Astrocyte (in vitro differentiated cells and primary cell): Measurements from ENCODE around the gene ZCCHC3. TPM values are rescaled to one million over a fixed set of nuclear protein-coding genes. Genes with fewer than 3 reads are reported as not detected.

Source experiments
- DNase-seq: peaks from one replicate; pipeline ENCODE4 v3.0.0-alpha.2; 2010; ENCODE audit warnings: low read depth
- FAIRE-seq: peaks from 2 replicates; lab custom pipeline; 2011; peaks lifted over from hg19 to GRCh38; lab: Jason Lieb, UNC
- H2AFZ ChIP-seq: 2 replicates; pipeline ENCODE4 v1.6.0; 2012; ENCODE audit warnings: low read depth, low read length, inconsistent platforms
- H3K27ac ChIP-seq: 2 replicates; pipeline ENCODE4 v1.5.1; 2011; ENCODE audit warnings: low read depth, low read length, inconsistent platforms
- H3K27me3 ChIP-seq: 2 replicates; pipeline ENCODE4 v1.6.0; 2011; ENCODE audit warnings: low read length, inconsistent platforms; ENCODE audit not compliant: insufficient read depth
- H3K36me3 ChIP-seq: 2 replicates; pipeline ENCODE4 v1.5.1; 2011; ENCODE audit warnings: low read length, inconsistent platforms; ENCODE audit not compliant: insufficient read depth
- H3K4me1 ChIP-seq: 2 replicates; pipeline ENCODE4 v1.5.1; 2011; ENCODE audit warnings: low read length, inconsistent platforms; ENCODE audit not compliant: insufficient read depth
- H3K4me2 ChIP-seq: 2 replicates; pipeline ENCODE4 v1.6.0; 2012; ENCODE audit warnings: low read length, inconsistent platforms
- H3K4me3 ChIP-seq: 2 replicates; pipeline ENCODE4 v1.5.1; 2011; ENCODE audit warnings: low read depth, mild to moderate bottlenecking, low read length, inconsistent platforms; ENCODE audit not compliant: insufficient read depth
- H3K79me2 ChIP-seq: 2 replicates; pipeline ENCODE4 v1.6.0; 2012; ENCODE audit warnings: mild to moderate bottlenecking, low read length, inconsistent platforms; ENCODE audit not compliant: insufficient read depth
- H3K9ac ChIP-seq: 2 replicates; pipeline ENCODE4 v1.6.0; 2012; ENCODE audit warnings: mild to moderate bottlenecking, low read length, inconsistent platforms
- H3K9me3 ChIP-seq: 2 replicates; pipeline ENCODE4 v1.5.1; 2012; ENCODE audit warnings: low read depth, mild to moderate bottlenecking, low read length, inconsistent platforms; ENCODE audit not compliant: insufficient read depth
- H4K20me1 ChIP-seq: 2 replicates; pipeline ENCODE4 v1.6.0; 2012; ENCODE audit warnings: low read length, inconsistent platforms; ENCODE audit not compliant: insufficient read depth
- H3K27ac Mint-ChIP-seq: one replicate; pipeline ENCODE4 v1.8.0; 2021; ENCODE audit warnings: mild to moderate bottlenecking, mixed read lengths; ENCODE audit not compliant: unreplicated experiment
- H3K27me3 Mint-ChIP-seq: one replicate; pipeline ENCODE4 v1.8.0; 2021; ENCODE audit warnings: low read depth, mixed read lengths; ENCODE audit not compliant: unreplicated experiment
- H3K36me3 Mint-ChIP-seq: one replicate; pipeline ENCODE4 v1.8.0; 2021; ENCODE audit warnings: low read depth, mixed read lengths; ENCODE audit not compliant: unreplicated experiment
- H3K4me1 Mint-ChIP-seq: one replicate; pipeline ENCODE4 v1.8.0; 2021; ENCODE audit warnings: low read depth, mixed read lengths; ENCODE audit not compliant: unreplicated experiment
- H3K4me3 Mint-ChIP-seq: one replicate; pipeline ENCODE4 v1.8.0; 2021; ENCODE audit warnings: mild to moderate bottlenecking, moderate library complexity, mixed read lengths; ENCODE audit not compliant: unreplicated experiment
- H3K9me3 Mint-ChIP-seq: one replicate; pipeline ENCODE4 v1.8.0; 2021; ENCODE audit warnings: mild to moderate bottlenecking, mixed read lengths; ENCODE audit not compliant: unreplicated experiment
- EZH2 ChIP-seq: IDR thresholded peaks from 2 replicates; pipeline ENCODE4 v1.6.1; 2012; ENCODE audit warnings: mild to moderate bottlenecking, low read length, inconsistent platforms; ENCODE audit not compliant: insufficient read depth
- total RNA-seq: library from RNA; stranded (reverse); gene quantifications from 2 replicates; pipeline ENCODE4 v1.2.1, GENCODE V29; 2021
- TF ChIP-seq, protein P1 (sequence below): IDR thresholded peaks from 2 replicates; pipeline ENCODE4 v1.5.1; 2011; ENCODE audit warnings: low read depth, mild to moderate bottlenecking, inconsistent platforms, low read length, moderate library complexity; ENCODE audit not compliant: insufficient read depth

The ZCCHC3 gene
- total RNA-seq, 1 donor from 2014 or later, result 18.6 TPM

GRCh38 chr20:313402-313801 is 16.0 kb downstream of the ZCCHC3 start:
- TF ChIP-seq, protein P1, sequence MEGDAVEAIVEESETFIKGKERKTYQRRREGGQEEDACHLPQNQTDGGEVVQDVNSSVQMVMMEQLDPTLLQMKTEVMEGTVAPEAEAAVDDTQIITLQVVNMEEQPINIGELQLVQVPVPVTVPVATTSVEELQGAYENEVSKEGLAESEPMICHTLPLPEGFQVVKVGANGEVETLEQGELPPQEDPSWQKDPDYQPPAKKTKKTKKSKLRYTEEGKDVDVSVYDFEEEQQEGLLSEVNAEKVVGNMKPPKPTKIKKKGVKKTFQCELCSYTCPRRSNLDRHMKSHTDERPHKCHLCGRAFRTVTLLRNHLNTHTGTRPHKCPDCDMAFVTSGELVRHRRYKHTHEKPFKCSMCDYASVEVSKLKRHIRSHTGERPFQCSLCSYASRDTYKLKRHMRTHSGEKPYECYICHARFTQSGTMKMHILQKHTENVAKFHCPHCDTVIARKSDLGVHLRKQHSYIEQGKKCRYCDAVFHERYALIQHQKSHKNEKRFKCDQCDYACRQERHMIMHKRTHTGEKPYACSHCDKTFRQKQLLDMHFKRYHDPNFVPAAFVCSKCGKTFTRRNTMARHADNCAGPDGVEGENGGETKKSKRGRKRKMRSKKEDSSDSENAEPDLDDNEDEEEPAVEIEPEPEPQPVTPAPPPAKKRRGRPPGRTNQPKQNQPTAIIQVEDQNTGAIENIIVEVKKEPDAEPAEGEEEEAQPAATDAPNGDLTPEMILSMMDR, result no peak
- TF ChIP-seq EZH2, result no peak
- Mint-ChIP-seq H3K4me3 (no peak overlapping the region), H3K27me3 (no peaks in the 10 kb centered on the region), H3K27ac (no peak overlapping the region), H3K4me1 (peaks cover 8% of the 10 kb centered on the region), H3K36me3 (peaks cover 3% of the 10 kb centered on the region), H3K9me3 (no peaks in the 10 kb centered on the region)
- Histone ChIP-seq H3K4me1 (peaks cover 21% of the 10 kb centered on the region), H4K20me1 (no peaks in the 10 kb centered on the region), H3K27me3 (no peaks in the 10 kb centered on the region), H3K4me3 (no peak overlapping the region), H3K4me2 (peak overlapping the region; percentile 5), H3K36me3 (no peaks in the 10 kb centered on the region), H3K9ac (no peak overlapping the region), H3K79me2 (no peaks in the 10 kb centered on the region), H3K27ac (no peak overlapping the region), H3K9me3 (no peaks in the 10 kb centered on the region), H2AFZ (no peak overlapping the region)
- DNase-seq (no peak), FAIRE-seq (no peak)

DNA sequence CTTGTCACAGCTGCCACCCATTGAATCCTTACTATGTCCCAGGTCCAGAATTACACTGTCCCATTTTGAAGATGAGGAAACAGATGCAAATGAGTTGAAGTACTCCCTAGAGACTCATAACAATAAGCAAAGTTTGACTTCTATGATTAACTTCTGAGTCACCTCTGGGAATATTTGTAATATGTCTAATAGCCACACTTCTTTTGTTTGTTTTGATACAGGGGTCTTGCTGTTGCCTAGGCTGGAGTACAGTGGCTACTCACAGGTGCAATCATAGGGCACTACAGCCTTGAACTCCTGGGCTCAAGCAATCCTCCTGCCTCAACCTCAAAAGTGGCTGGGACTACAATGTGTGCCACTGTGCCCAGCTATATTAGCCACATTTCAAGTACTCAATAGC is 16.6 kb downstream of the ZCCHC3 start:
- Histone ChIP-seq H3K27me3 (no peaks in the 10 kb centered on the region), H3K9ac (no peak overlapping the region), H3K9me3 (no peaks in the 10 kb centered on the region), H3K79me2 (no peaks in the 10 kb centered on the region), H2AFZ (no peak overlapping the region), H3K4me2 (peak overlapping the region; percentile 5), H3K4me3 (no peak overlapping the region), H3K4me1 (peaks cover 20% of the 10 kb centered on the region), H4K20me1 (no peaks in the 10 kb centered on the region), H3K36me3 (no peaks in the 10 kb centered on the region), H3K27ac (no peak overlapping the region)
- H3K27ac Mint-ChIP-seq, result no peak overlapping the region
- no peaks in the 10 kb centered on the region for H3K9me3 Mint-ChIP-seq
- no peak overlapping the region for H3K4me3 Mint-ChIP-seq
- TF ChIP-seq, protein P1, result no peak
- no peak for TF ChIP-seq EZH2
- H3K27me3 Mint-ChIP-seq, result no peaks in the 10 kb centered on the region
- DNase-seq, result peak; percentile 64
- H3K36me3 Mint-ChIP-seq, result peaks cover 3% of the 10 kb centered on the region
- H3K4me1 Mint-ChIP-seq, result peaks cover 4% of the 10 kb centered on the region
- peak; percentile 39 for FAIRE-seq

DNA sequence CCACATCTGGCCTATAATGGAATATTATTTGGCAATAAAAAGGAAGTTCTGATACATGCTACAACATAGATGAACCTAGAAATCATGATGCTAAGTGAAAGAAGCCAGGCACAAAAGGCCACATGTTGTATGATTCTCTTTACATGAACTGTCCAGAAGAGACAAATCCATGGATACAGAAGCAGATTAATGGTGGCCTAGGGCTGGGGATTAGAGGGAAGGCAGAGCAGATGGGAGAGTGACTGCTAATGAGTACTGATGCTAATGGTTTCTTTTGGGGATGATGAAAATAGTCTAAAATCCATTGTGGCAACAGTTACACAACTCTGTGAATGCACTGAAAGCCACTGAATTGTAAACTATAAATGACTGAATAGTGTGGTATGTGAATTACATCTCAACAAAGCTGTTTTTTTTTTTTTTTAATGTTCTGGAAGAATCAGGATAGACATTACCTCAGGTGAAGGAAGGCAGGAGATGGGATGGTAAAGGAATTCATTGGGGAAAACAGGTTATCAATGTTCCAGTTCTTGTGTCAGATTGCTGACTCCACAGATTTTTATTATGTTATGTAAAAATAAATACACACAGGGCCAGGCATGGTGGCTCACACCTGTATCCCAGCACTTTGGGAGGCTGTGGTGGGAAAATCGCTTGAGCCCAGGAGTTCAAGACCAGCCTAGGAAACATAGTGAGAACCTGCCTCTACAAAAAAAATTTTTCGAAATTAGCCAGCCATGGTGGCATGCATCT is 19.1 kb downstream of the ZCCHC3 start:
- FAIRE-seq, result peak; percentile 29
- H3K9me3 ChIP-seq, result no peaks in the 10 kb centered on the region
- H4K20me1 ChIP-seq, result no peaks in the 10 kb centered on the region
- no peak overlapping the region for H2AFZ ChIP-seq
- no peak overlapping the region for H3K27ac Mint-ChIP-seq
- no peaks in the 10 kb centered on the region for H3K36me3 ChIP-seq
- H3K79me2 ChIP-seq, result no peaks in the 10 kb centered on the region
- no peak overlapping the region for H3K27ac ChIP-seq
- H3K27me3 ChIP-seq, result no peaks in the 10 kb centered on the region
- peaks cover 11% of the 10 kb centered on the region for H3K36me3 Mint-ChIP-seq
- no peak overlapping the region for H3K4me3 ChIP-seq
- no peak overlapping the region for H3K4me2 ChIP-seq
- H3K4me1 ChIP-seq, result peaks cover 4% of the 10 kb centered on the region
- no peaks in the 10 kb centered on the region for H3K4me1 Mint-ChIP-seq
- H3K4me3 Mint-ChIP-seq, result no peak overlapping the region
- peaks cover 3% of the 10 kb centered on the region for H3K9me3 Mint-ChIP-seq
- H3K27me3 Mint-ChIP-seq, result no peaks in the 10 kb centered on the region
- peak; percentile 51 for DNase-seq
- no peak overlapping the region for H3K9ac ChIP-seq
- no peak for TF ChIP-seq EZH2
- TF ChIP-seq, protein P1, result no peak
